ENCODE results near the gene RIMBP3C.
"Not testable (repeated sequence)": the region's sequence is repeated elsewhere in the genome, so short reads cannot be mapped to it uniquely, and the experiment has no call there.

Gene RIMBP3C

DNA sequence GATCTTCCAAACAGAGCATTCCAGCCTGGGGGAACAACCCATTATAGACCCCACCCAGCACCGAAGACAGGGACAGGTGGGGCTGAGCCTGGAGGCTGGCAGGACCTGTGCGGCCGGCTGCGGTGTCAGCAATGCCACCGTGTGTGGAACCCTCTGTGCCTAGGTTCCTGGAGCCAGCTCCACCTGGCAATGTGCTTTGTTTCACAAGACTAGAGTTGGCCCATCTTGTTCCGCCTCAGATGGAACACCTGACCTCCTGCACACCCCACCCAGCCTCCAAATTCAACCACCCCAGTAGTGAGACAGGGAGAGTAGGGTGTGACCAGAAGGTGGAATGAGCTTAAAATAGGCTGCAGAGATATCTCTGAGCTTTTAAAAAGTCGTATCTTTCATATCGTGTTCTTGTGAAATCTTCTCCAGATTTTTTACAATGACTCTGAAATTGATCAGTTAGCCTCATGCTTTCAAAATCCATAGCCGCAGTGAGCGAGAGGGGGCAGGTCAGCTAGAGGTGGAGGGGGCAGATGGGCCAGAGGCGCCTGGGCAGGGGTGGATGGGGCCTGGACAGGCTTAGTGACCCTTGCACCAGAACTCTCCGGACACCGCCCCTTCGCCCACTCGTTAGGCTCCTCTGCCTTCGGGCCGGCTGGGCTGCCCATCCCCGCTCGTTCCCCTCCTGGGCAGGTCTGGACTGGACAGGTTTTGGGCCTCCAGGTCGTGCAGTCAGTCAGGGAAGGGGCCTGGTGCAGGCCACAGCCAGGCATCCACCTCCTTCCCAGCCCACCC lies 18.2 kb downstream of the RIMBP3C start:
- in situ Hi-C loops (cut with MboI; ENCODE audit: low sequenced_read_pairs) = not testable (repeated sequence)

DNA sequence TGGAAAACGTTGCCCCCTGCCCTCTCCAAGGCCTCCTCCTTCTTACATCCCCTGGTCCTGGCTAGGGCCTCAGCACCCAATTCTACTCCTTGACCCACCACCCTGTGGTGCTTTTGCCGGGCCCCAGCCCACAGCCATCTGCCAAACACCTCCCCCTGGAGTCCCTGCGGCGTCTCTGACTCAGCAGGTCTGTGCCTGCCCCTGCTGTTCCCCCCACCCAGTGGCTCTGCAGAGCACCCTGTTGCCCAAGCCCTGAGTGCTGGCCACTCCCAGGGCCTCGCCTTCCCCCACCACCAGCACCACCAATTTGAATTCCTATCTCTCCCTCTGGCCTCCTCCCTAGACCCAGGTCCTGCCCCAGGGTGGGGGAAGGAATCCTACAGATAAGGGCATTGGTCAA lies 19.7 kb downstream of the RIMBP3C start:
- in situ Hi-C loops (cut with MboI; ENCODE audit: low sequenced_read_pairs) = not testable (repeated sequence)

DNA sequence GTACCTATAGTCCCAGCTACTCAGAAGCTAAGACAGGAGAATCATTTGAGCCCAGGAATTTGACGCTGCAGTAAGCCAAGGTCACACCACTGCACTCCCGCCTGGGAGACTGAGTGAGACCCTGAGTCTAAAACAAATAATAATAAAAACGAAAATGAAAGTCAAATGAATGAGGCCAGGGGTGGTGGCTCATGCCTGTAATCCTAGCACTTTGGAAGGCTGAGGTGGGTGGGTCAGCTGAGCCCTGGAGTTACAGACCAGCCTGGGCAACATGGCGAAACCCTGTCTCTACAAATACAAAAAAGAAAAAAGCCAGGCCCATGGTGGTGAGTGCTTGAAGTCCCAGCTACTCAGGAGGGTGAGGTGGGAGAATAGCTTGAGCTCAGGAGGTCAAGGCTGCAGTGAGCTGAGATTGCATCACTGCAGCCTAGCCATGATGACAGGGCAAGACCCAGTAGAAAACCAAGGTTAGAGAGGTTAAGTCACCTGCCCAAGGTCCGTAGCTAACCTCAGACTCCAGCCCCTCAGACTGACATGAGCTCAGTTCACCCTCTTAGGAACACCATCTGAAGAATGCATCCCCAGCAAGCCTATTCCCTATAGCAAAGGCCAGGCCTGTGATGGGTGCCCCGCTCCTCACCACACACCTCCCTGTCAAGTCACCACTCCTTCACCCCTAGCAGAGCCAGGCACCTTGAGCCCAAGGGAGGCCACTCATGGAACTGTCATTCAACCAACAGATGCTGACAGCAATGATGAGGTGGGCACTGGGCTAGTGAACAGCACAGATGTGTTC lies 24.4 kb downstream of the RIMBP3C start:
- in situ Hi-C loops (cut with MboI; ENCODE audit: low sequenced_read_pairs) = not testable (repeated sequence)

DNA sequence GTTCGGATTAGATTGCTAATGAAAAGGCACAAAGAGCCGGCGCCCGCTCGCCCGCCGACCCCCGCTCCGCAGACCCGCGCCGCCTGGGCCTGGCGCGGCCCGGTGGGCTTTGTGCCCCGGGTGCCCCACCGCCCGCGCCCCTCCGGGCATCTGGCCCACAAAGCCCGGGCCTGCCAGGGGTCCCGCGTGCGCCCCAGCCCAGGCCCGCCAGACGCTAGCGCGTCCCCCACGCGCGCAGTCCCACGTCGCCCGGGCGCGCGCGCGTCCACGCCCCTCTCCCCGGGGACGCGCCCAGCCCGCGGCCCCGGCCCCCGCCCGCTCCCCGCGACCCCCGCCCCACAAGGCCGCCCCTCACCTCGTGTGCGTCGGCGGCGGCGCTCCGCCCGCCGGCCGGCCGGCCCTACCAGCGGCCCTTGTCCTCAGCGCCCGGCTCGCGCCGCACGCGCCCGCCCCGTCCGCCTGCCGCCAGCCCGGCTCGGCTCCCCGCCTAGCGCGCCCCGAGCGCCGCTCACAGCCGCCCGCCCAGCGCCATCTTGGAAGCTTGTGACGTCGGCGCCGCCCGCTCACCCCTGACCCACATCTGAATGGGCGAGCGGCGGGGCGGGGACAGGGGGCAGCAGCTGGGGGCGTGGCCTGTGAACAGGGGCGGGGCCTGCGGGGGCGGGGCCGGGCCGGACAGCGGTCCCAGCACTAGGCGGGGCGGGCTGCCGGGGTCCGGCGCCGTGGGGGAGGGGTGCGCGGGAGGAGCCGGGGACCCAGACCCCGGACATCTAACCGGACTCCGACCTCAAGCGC lies 34.1 kb downstream of the RIMBP3C start:
- in situ Hi-C loops (cut with MboI; ENCODE audit: low sequenced_read_pairs) = not testable (repeated sequence)

DNA sequence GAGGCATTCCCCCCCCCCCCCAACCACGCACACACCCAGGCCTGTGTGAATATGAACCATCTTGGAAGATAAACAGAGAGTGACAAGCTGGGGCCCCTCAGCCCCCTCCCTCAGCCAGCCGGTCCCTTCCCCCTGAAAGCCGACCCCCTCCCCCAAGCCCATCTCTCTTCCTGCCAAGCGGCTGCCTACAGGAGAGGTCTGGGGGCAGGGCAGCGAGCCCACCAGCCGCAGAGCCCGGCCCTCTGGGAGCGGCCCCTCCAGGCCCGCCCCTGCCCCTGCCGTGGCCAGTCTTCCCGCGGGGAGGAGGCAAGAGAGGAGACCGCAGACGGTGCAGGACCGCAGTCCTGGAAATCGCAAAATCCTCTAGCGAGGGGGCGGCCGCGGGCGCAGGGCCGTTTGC lies 34.7 kb downstream of the RIMBP3C start:
- in situ Hi-C loops (cut with MboI; ENCODE audit: low sequenced_read_pairs) = not testable (repeated sequence)

DNA sequence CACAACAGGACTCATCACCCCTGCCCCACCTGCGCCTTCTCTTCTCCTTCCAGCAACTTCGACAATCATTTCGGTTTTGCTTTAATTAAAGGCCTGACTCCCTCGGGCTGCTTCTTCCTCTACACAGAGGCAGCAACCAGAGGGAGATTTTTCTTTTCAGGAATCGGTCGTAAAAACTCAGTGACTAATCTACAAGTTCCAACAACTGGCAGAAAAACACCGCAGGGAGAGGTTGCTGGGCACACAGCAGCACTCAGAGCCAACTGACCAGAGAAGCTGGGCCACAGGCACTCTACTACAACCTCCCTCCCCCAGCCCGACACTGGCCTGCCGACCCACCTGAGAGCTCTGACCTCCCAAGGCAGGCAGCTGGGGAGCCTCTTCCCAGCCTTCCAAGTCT lies 36.0 kb downstream of the RIMBP3C start:
- in situ Hi-C loops (cut with MboI; ENCODE audit: low sequenced_read_pairs) = not testable (repeated sequence)

DNA sequence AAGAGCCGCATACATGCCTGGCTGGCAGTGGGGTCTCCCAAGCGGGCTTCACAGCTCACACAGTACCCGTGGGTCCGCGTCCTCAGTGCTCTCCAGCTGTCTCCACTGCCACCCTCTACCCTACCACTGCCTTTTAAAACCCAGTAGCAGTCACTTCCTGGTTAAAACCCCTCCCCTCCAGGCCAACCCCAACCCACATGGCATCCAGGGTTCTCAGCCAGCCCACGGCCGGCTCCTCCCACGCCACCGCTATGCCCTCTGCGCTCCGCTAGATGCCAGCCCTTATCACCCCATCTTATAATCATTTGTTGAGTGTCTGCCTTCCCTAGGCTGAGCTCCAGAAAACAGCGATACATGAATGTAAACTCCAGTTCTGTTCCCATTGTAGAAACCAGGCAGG lies 37.1 kb downstream of the RIMBP3C start:
- in situ Hi-C loops (cut with MboI; ENCODE audit: low sequenced_read_pairs) = not testable (repeated sequence)

DNA sequence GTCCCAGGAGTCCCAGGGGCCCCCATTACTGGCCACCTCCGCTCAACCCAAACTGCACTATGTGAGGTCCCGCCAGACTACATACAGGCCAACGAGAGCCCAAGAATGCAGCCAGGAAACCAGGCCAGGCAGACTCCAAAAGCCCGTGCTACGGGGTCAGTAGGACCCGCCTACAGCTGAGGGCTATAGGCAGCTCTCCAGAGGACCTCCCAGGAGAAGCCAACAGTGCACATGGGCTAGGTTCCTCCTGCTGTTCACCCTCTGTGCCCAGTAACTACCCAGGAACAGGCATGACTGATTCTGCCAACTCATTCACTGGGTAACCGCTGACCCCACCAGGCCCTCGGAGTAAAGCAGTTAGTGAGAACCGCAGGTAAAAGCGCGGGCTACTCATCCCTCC lies 39.2 kb downstream of the RIMBP3C start:
- in situ Hi-C loops (cut with MboI; ENCODE audit: low sequenced_read_pairs) = not testable (repeated sequence)

DNA sequence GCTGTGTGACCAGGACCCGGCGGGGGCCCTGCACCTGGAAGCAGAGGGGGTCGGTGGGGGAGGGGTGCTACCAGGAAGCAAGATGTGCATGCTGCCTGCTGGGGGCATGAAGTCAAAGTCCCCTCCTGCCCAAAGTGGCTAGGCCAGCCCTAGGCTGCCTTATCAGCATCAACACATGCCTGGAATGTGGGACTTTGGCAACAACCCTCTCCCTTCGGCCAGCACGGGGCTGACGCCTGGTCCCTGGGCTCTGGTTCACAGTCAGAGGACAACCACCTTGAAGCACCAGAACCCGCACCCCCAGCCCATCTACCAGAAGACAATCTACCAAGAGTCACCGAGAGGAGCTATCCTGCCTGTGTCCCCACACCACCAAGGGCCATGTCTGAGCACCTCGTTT lies 40.9 kb downstream of the RIMBP3C start:
- in situ Hi-C loops (cut with MboI; ENCODE audit: low sequenced_read_pairs) = not testable (repeated sequence)

DNA sequence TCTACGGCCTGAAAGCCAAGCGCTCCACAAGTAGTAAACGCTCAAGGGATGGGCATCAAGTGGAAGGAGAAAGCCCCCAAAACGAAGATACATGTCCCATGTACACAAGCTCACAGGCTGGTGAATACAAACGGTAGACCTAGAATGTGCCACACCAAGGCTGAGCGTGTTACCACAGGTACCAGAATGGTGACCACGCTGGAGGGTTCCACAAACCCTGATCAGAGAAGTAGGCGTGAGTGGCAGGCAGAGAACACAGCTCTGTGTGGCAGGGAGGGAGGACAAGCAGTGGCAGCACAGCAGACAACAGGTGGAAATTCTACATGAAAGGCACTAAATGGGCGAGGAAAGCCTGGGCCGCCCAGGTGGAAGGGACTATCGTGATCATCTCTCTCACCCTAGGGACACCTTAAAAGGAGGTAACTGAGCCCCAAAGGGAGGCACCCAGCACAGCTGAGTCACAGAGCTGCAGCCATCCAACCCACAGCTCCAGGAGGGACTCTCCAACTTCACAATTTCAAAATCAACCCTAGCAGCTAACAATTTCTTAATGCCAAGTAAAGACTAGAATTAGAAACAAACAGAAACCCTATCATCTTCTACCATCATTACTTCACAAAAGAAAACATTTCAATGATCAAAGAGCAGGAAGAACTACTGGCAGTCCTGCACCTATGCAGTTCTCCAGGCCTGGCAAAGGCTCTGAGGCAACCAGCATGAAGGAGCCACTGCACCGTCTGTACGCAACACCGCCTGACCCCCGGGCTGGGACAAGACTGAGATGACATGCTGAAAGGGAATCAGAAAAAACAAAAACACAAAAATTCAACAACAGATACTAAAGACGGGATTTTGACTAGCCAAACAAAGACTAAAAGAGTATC lies 51.4 kb downstream of the RIMBP3C start:
- in situ Hi-C loops (cut with MboI; ENCODE audit: low sequenced_read_pairs) = not testable (repeated sequence)

DNA sequence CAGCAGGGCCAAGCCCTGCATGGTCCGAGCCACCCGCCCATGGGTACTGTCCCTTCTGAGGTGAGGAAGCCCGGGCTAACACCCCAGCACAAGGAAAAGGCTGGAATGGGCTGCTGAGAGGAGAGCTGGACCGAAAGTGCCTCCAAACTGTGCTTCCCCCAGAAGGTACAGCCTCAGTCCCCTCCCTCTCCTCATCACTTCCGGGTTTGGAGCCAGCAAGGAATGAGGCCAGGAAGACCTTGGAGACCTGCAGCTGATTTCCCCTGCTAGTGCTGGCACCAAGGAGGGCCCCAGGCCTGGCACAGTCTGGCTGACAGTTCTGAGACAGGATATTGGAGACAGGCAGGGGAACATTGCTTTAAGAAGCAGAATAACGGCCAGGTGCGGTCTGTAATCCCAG lies 52.8 kb downstream of the RIMBP3C start:
- in situ Hi-C loops (cut with MboI; ENCODE audit: low sequenced_read_pairs) = not testable (repeated sequence)

DNA sequence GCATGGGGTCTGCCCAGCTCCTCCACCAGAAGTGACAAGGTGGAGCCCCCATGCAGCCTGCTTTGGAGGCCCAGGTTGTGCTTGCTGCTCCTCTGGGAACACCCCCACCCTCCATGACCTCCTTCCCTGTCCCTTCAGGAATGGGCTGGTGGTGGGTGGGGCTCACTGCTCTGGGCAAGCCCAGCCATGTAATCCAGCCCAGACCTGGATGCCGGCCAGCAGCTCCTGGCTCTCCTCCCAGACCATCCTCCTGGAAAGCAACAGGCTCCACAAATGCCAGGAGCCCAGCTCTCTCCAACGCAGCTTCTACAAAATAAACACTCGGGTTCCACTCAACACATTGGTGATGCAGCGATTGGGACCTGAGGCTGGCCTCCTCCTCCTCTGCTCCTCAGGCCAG lies 53.3 kb downstream of the RIMBP3C start:
- in situ Hi-C loops (cut with MboI; ENCODE audit: low sequenced_read_pairs) = not testable (repeated sequence)

All from HL-60/S4 treated with retinoic acid at 250 ng/mL for 4 days and 3 days (cell line).